SW 1271 (cell line): ENCODE results near the gene PEA15.

Source experiments
- DNase-seq, 2 experiments: peaks; one replicate each; lab custom pipeline; 2025; lab: John Stamatoyannopoulos, UW

PEA15 gene

GRCh38 chr1:160179336-160179735 is 25.8 kb upstream of the PEA15 start:
- no peak for DNase-seq

GRCh38 chr1:160186246-160186645 is 18.9 kb upstream of the PEA15 start:
- no peak for DNase-seq

GRCh38 chr1:160186729-160187128 is 18.5 kb upstream of the PEA15 start:
- no peak for DNase-seq

- DNase-seq: no peak
These were observed 17.8 kb upstream of the PEA15 start for GRCh38 chr1:160187407-160187806.

GRCh38 chr1:160188341-160188740 is 16.8 kb upstream of the PEA15 start:
- DNase-seq: no peak

GRCh38 chr1:160189649-160190625 is 15.2 kb upstream of the PEA15 start, which contains the start of gene CASQ1:
CASQ1 (plus strand) TSS chr1:160190575; CDS start chr1:160190752, 177 bp downstream.
- DNase-seq: no peak

- DNase-seq: no peak
These were observed 13.4 kb upstream of the PEA15 start for GRCh38 chr1:160191756-160192155.

GRCh38 chr1:160192234-160192633 is 12.9 kb upstream of the PEA15 start:
- DNase-seq: no peak

- peak in 1 of 2 experiments; percentile 51 for DNase-seq
These were observed 11.9 kb upstream of the PEA15 start for GRCh38 chr1:160193091-160193819.

GRCh38 chr1:160193832-160194736 is 11.1 kb upstream of the PEA15 start:
- DNase-seq: no peak

- no peak for DNase-seq
These were observed 10.5 kb upstream of the PEA15 start for GRCh38 chr1:160194737-160195059.

- DNase-seq: no peak
These were observed 9.0 kb upstream of the PEA15 start for GRCh38 chr1:160196143-160196542.

GRCh38 chr1:160197231-160197630 is 8.0 kb upstream of the PEA15 start:
- DNase-seq: no peak

GRCh38 chr1:160200786-160201185 is 4.4 kb upstream of the PEA15 start:
- DNase-seq: no peak

- DNase-seq: no peak
These were observed 500 bp upstream of the PEA15 start for GRCh38 chr1:160204526-160205241.

GRCh38 chr1:160206036-160206389 is 829 bp downstream of the PEA15 start:
- peak; percentile 8 to 21 for DNase-seq

GRCh38 chr1:160206421-160207117 is 1.4 kb downstream of the PEA15 start:
- DNase-seq: peak in 1 of 2 experiments; percentile 42

- no peak for DNase-seq
These were observed 2.0 kb downstream of the PEA15 start for GRCh38 chr1:160207118-160207650.

- no peak for DNase-seq
These were observed 2.8 kb downstream of the PEA15 start for GRCh38 chr1:160207771-160208556.
